Tibial artery (tissue), 4 donors: Measurements from ENCODE around the gene TBC1D10B.
A peak's percentile ranks its signal among the peaks of the same experiment; 100 is the strongest.

Source experiments
- DNase-seq, 2 donors: peaks; one replicate each; pipeline ENCODE4 v3.0.0-alpha.2; 2019
- H3K27ac ChIP-seq, 2 donors: fragments of 200-600 bp; sonication (generic) in 1 of 2; 1 replicate in 1 of 2; 2 replicates in 1 of 2; pipeline ENCODE4 v1.5.1; 2018 to 2019; ENCODE audit warnings: mild to moderate bottlenecking in 1 of 2
- H3K27me3 ChIP-seq, 2 donors: fragments of 200-600 bp; sonication (generic) in 1 of 2; one replicate each; pipeline versions ENCODE4 v1.5.1 to v1.6.0; 2016 to 2019
- H3K36me3 ChIP-seq, 3 donors: fragments of 200-600 bp; sonication (generic) in 2 of 3; one replicate each; pipeline ENCODE4 v1.5.1; 2016 to 2019; ENCODE audit warnings: mild to moderate bottlenecking in 2 of 3
- H3K4me1 ChIP-seq, 4 donors: fragments of 200-600 bp; sonication (generic) in 2 of 4; 1 replicate in 3 of 4; 2 replicates in 1 of 4; pipeline ENCODE4 v1.5.1; 2016 to 2019
- H3K4me3 ChIP-seq, 2 donors: fragments of 200-600 bp; sonication (generic) in 1 of 2; 1 replicate in 1 of 2; 2 replicates in 1 of 2; pipeline ENCODE4 v1.5.1; 2018 to 2019; ENCODE audit warnings: mild to moderate bottlenecking in 2 of 2
- H3K9me3 ChIP-seq, 3 donors: fragments of 200-600 bp; sonication (generic) in 1 of 3; one replicate each; pipeline ENCODE4 v1.5.1; 2016 to 2019
- intact Hi-C: fragments of 100-400 bp; cut with DNase I; formaldehyde crosslinking; loops from one replicate; pipeline ENCODE4 v1.15.0; 2023; ENCODE audit warnings: low total_unique reads
- TF ChIP-seq, protein P1 (sequence below), 2 experiments: fragments of 200-600 bp in 1 of 2; fragments of 450-650 bp in 1 of 2; IDR thresholded peaks; one replicate each; pipeline ENCODE4 v1.5.1; 2017 to 2019; ENCODE audit warnings: antibody characterized with exemption in 2 of 2, mild to moderate bottlenecking in 1 of 2, moderate library complexity in 1 of 2

The TBC1D10B gene

GRCh38 chr16:30407804-30408534 lies 37.7 kb upstream of the TBC1D10B start:
- no peak for DNase-seq
- peaks cover 0 to 14% (median 5%) of the 10 kb centered on the region in 3 donors for H3K36me3 ChIP-seq
- H3K27me3 ChIP-seq = no peaks in the 10 kb centered on the region
- TF ChIP-seq, protein P1, sequence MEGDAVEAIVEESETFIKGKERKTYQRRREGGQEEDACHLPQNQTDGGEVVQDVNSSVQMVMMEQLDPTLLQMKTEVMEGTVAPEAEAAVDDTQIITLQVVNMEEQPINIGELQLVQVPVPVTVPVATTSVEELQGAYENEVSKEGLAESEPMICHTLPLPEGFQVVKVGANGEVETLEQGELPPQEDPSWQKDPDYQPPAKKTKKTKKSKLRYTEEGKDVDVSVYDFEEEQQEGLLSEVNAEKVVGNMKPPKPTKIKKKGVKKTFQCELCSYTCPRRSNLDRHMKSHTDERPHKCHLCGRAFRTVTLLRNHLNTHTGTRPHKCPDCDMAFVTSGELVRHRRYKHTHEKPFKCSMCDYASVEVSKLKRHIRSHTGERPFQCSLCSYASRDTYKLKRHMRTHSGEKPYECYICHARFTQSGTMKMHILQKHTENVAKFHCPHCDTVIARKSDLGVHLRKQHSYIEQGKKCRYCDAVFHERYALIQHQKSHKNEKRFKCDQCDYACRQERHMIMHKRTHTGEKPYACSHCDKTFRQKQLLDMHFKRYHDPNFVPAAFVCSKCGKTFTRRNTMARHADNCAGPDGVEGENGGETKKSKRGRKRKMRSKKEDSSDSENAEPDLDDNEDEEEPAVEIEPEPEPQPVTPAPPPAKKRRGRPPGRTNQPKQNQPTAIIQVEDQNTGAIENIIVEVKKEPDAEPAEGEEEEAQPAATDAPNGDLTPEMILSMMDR (IDR thresholded peaks at IDR 0.05) = no peak
- H3K4me3 ChIP-seq = peak overlapping the region; percentile 62 to 65
- intact Hi-C loops = loop anchor here (1.0 kb wide), 1 partner anchor 342 kb away; no protein-coding TSS in a partner anchor
- H3K4me1 ChIP-seq = peaks cover 0 to 30% (median 22%) of the 10 kb centered on the region in 4 donors
- no peaks in the 10 kb centered on the region for H3K9me3 ChIP-seq
- H3K27ac ChIP-seq = peak overlapping the region; percentile 80 to 92

GRCh38 chr16:30407102-30407803 lies 37.0 kb upstream of the TBC1D10B start, which contains the start of gene ZNF771:
Gene ZNF771 (plus strand): TSS chr16:30407606. CDS start chr16:30408054, 448 bp downstream.
- Histone ChIP-seq H3K36me3 (peaks cover 0 to 11% (median 5%) of the 10 kb centered on the region in 3 donors), H3K4me3 (peak within 1 kb of the TSS; percentile 62 to 65), H3K4me1 (peaks cover 0 to 30% (median 22%) of the 10 kb centered on the region in 4 donors), H3K27ac (peak within 1 kb of the TSS; percentile 80 to 92), H3K9me3 (no peaks in the 10 kb centered on the region), H3K27me3 (no peaks in the 10 kb centered on the region)
- DNase-seq = peak; percentile 94 to 97
- intact Hi-C loops = loop anchor here (1.0 kb wide), 1 partner anchor 341 kb away; no protein-coding TSS in a partner anchor
- TF ChIP-seq, protein P1 (IDR thresholded peaks at IDR 0.05) = no peak

DNA sequence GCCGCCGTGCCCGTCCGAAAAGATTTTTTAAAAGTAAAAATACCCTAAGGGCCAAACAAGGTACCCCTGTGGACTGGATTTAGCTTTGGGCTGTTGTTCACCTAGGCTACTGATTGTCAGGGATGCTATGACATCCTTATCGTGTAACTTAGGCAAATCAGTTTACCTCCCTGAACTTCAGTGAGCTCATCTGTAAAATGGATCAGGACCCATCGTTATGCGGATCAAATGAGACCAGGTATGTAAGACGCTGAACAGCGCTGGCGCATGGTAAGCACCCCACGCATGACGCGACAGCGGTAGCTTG lies 36.5 kb upstream of the TBC1D10B start:
- TF ChIP-seq, protein P1 (IDR thresholded peaks at IDR 0.05) = no peak
- Histone ChIP-seq H3K9me3 (no peaks in the 10 kb centered on the region), H3K36me3 (peaks cover 0 to 6% (median 5%) of the 10 kb centered on the region in 3 donors), H3K4me1 (peaks cover 0 to 30% (median 22%) of the 10 kb centered on the region in 4 donors), H3K4me3 (peak overlapping the region; percentile 62 to 65), H3K27ac (peak overlapping the region; percentile 80 to 92), H3K27me3 (no peaks in the 10 kb centered on the region)
- no peak for DNase-seq
- intact Hi-C loops = loop anchor here (1.0 kb wide), 1 partner anchor 340 kb away; no protein-coding TSS in a partner anchor

GRCh38 chr16:30401768-30402425 lies 31.6 kb upstream of the TBC1D10B start:
- intact Hi-C loops = no loop called here
- TF ChIP-seq, protein P1 (IDR thresholded peaks at IDR 0.05) = no peak
- no peak overlapping the region for H3K4me3 ChIP-seq
- H3K27ac ChIP-seq = no peak overlapping the region
- no peaks in the 10 kb centered on the region for H3K27me3 ChIP-seq
- peaks cover 0 to 17% (median 17%) of the 10 kb centered on the region in 3 donors for H3K36me3 ChIP-seq
- H3K9me3 ChIP-seq = no peaks in the 10 kb centered on the region
- no peak for DNase-seq
- peaks cover 0 to 19% (median 9%) of the 10 kb centered on the region in 4 donors for H3K4me1 ChIP-seq

GRCh38 chr16:30399435-30400186 lies 29.3 kb upstream of the TBC1D10B start:
- H3K4me1 ChIP-seq = peaks cover 0 to 26% (median 20%) of the 10 kb centered on the region in 4 donors
- intact Hi-C loops = no loop called here
- TF ChIP-seq, protein P1 (IDR thresholded peaks at IDR 0.05) = no peak
- DNase-seq = no peak
- peaks cover 0 to 17% (median 17%) of the 10 kb centered on the region in 3 donors for H3K36me3 ChIP-seq
- peak overlapping the region; percentile 68 to 75 for H3K4me3 ChIP-seq
- no peaks in the 10 kb centered on the region for H3K27me3 ChIP-seq
- H3K9me3 ChIP-seq = no peaks in the 10 kb centered on the region
- H3K27ac ChIP-seq = peak overlapping the region; percentile 87 to 90
